CD4-positive, alpha-beta T cell treated with Interleukin-4 for 1 hour (primary cell): ENCODE data around the gene CAMTA1.

Source experiments
- DNase-seq, 2 donors: peaks; one replicate each; pipeline ENCODE4 v3.0.0-alpha.2; 2020 to 2022

Gene CAMTA1

DNA sequence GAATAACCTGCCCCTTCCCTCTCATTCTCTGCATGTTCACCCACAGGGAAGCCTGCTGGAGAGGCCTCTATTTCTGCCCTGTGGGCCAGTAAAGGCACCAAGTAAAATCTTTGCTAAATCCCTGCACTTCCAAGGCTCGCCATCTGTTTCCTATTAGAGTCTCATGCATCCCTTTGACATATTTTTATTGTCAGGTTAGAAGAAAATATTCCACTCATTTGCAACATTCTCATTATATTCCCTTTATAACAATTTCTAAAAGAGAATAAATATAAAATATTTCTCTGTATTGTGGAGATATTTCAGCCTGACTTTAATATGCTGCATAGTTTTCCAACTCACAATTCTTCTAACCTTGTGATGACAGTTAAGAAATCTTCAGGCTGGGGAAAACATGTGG lies 645.4 kb downstream of the CAMTA1 start:
- DNase-seq: no peak

- no peak for DNase-seq
Observed at GRCh38 chr1:7432102-7432899, 647.0 kb downstream of the CAMTA1 start.

DNA sequence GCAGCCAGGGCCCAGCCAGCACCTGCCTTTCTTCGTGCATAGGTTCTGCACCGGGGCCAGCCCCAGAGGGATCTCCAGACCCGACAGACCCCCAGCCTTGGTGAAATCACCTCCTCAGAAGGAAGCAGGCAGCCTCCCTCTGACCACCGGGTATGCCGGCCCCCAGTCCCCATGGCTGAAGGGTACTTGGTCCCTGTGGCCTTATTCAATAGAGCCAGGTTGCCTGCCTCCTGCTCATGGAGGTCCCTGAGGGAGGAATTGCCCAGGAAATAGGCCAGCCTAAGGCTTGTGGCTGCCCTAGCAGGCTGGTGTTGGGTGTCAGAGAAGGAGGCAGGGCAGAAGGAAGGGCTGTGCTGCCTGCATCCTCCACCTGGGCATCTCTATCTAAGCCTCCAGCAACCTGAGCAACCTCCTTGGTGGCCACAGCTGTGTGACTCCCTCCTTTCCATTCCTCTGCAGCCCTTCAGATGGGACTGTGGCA lies 647.7 kb downstream of the CAMTA1 start:
- DNase-seq: no peak

GRCh38 chr1:7434566-7434965 lies 649.3 kb downstream of the CAMTA1 start:
- DNase-seq: no peak

GRCh38 chr1:7435276-7436055 lies 650.2 kb downstream of the CAMTA1 start:
- no peak for DNase-seq

DNA sequence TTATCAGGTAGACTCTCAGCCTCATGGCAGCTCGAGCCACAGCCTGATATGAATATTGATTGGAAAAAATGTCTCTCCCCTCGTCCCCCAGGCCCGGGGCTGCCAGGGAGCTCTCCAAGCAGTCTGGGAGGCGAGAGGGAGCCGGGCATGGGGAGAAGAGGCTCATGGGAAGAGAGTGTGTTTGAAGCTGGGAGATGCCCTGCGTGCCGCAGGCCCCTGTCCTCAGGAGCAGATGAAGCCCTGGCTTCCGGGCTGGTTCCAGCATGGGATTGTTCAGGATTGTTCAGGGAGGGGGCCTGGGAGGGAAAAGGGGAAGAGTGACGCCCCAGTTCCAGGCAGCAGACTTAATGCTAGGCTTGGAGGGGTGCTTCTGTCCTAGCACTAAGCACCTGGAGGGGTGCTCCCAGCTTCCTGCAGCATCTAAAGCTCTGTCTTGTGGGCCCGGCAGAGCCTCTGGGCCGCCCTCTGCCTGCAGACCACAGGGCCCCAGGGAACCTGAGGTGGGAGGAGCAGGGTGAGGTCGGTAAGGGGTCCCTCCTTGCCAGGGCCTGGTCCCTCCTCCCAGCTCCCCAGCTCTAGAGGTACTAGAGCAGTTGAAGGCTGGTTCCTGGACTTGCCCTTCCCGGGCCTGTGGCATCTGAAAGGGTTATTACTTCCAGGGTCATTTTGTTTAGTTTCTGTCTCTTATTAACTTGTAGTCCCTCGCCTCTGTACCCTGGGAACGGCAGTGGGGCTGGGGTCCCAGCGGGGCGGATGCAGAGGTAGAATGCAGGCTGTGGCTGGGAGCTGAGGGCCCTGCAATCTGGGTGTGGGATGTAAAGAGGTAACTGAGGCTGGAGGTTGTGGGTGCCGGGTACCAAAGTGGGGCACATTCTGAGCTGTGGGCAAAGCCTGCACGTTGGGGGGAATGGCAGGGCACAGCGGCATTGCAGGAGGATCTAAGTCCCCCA lies 651.1 kb downstream of the CAMTA1 start:
- no peak for DNase-seq

- DNase-seq: no peak
Observed at GRCh38 chr1:7437036-7437435, 651.8 kb downstream of the CAMTA1 start.

DNA sequence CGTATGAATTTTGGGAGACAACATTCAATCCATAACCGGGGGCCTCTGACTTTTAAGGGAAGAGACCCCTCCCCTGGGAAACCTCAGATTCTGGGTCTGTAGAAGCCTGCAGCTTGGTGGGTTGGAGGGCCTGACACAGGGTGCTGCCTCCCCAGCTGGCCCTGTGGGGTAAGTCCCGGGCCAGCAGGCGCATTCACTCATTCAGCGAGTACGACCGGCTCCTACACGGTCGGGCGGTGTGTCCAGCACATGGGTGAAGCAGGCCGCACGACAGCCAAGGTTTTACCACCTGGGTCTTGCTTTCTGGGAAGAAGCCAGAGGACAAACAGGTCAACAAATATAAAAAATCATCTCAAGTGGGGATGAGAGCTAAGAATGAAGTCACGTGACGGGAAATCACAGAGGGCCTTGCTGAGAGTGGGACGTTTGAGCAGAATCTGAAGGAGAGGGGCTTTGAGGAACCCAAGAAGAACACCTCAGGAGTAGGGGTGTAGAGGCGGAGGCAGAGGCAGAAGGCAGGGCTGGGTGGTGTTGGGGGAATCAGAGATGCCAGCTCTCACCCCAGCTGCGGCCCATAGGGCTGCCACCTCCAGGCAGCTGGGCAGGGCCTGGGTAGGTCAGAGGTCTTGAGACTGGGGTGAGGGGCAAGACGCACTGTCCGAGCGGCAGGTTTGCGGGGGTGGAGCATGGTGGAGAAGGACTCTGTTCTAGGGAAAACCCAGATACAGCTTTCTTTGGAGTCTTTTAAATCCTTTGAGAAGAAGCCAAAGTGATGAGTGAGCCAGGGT lies 652.5 kb downstream of the CAMTA1 start:
- no peak for DNase-seq

- no peak for DNase-seq
Observed at GRCh38 chr1:7438396-7438785, 653.1 kb downstream of the CAMTA1 start.

- DNase-seq: no peak
Observed at GRCh38 chr1:7438921-7439655, 653.8 kb downstream of the CAMTA1 start.

DNA sequence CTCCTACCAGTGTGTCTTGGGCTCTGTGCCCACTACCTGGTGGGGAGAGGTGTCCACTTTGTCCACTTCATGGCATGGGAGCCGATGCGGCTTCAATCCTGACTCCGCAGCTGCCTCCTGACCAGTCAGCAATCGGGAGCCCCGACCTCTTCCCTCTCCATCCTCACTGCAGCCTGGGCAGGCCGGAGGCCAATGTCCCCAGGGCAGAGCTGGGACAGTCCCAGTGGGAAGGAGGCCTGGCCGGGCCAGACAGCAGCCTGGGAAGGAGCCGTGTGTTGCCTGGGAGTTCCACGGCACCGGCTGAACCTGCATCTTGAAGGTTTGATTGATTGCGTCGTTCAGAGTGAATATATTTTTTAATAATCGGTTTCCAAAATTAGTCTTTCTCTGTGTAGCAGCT lies 654.9 kb downstream of the CAMTA1 start:
- no peak for DNase-seq

DNA sequence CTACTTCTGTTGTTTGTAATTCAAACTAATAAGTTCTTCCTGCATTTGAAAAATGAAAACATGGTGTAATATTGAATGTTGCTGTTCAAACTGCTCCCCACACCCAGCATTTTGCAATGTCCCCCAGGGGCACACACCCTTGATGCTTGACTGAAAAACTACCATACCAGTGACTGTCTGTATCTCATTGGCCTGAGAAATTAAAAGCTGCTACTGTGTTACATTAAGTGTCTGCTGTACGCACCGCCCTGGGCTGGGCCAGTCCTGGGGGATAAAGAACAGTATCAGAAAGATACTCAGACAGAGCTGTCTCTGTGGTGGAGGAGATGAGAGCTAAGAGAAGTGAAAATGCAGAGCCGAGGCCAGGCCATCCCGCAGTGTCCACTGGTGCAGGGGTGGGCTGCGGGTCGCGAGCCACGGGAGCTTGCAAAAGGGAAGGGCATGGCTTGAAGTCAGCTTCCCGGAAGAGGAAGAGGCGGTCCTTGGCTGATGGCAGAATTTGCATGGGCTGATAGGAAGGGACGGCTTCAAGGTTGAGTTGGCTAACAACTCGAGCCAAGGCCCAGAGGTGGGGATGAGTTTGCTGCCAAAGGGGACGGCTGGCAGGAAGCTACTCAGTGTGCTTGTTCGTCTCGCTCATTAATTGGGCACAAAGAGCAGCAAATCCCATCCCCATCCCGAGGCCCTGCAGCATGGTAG lies 656.0 kb downstream of the CAMTA1 start:
- no peak for DNase-seq

DNA sequence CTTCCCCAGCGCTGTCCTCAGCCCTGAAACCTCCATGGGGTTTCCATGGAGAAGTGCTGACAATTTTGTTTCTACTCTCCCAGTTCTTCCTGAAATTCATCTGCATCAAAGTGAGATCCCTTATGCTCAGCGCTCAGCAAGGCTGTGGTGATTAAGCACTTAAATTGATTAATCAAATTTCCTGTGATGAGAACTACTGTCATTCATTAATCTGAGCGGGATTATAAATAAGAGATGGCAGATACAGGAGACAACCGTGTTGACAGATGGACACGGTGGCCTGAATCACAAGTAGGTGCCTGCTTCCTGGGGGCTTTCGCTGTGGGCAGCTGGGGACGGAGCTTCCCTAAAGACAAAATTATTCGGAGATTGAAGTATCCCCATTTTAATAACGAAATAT lies 656.8 kb downstream of the CAMTA1 start:
- no peak for DNase-seq

- DNase-seq: no peak
Observed at GRCh38 chr1:7442918-7443317, 657.7 kb downstream of the CAMTA1 start.

- no peak for DNase-seq
Observed at GRCh38 chr1:7444363-7444762, 659.1 kb downstream of the CAMTA1 start.

- DNase-seq: no peak
Observed at GRCh38 chr1:7447093-7447492, 661.8 kb downstream of the CAMTA1 start.

DNA sequence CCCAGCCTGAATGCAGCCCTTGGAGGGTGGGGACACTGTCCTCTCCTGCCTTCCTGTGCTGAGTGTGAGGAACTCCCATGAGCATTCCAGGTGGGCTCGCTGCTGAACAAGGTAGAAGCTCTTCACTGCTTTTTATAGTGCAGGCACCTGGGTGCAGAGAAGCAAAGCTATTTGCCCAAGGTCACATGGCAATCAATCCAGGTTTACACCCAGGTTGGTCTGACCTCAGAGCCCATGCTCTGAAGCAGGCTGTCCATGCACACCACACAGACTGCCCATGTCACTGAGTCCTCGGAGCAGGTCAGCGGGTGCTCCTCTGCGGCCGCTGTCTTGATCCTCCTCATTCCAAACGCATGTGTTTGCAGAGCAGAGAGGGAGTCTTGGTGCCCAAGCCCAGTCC lies 662.5 kb downstream of the CAMTA1 start:
- no peak for DNase-seq

DNA sequence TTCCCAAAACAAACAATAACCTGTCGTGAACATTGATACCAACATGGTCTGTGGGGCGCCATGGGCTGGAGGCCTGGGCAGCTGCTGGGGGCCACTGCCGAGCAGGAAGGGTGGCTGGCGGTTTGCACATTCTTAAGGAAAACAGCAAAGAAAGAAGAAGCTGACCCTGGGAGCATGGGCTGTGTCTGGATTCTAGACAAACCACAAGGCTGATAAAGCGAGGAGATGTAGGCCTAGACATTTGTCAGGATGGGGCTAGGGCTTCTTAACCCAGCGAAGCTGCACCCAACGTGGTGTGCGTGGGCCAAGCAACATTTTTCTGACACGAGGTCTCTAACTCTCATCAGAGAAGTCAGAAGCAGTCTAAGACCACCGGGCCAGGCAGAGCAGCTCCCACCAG lies 663.7 kb downstream of the CAMTA1 start:
- DNase-seq: no peak

- no peak for DNase-seq
Observed at GRCh38 chr1:7449750-7450149, 664.5 kb downstream of the CAMTA1 start.

- no peak for DNase-seq
Observed at GRCh38 chr1:7450838-7451237, 665.6 kb downstream of the CAMTA1 start.

DNA sequence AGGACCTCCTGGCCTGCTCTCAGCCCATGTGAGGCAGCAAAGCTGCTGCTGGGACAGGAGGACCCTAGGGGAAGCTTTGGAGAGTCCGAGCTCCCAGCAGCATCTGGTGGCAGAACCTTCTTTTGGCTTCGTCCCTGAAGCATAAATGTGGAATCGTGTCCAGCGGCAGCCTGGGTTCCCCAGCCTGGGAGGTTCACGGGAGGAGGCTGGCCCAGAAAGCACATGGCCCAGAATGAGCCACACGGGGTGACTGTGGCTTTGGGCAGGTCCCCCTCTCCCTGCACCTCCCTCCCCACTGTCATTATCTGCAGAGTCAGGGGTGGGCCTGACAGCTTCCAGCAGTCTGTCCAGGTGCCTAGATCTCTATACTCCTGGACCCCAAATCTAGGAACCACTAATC lies 667.8 kb downstream of the CAMTA1 start:
- no peak for DNase-seq
